Astrocyte of the spinal cord (primary cell): ENCODE measurements around the gene COX7B.

ENCODE experiments used
- DNase-seq: peaks from one replicate; pipeline ENCODE4 v3.0.0; 2011; ENCODE audit warnings: low read depth, low spot score
- H3K4me3 ChIP-seq: 2 replicates; pipeline ENCODE4 v1.5.1; 2011; ENCODE audit warnings: low read depth, mild to moderate bottlenecking, low read length, moderate library complexity
- CTCF ChIP-seq: IDR thresholded peaks from 2 replicates; pipeline ENCODE4 v1.5.1; 2012; ENCODE audit warnings: low read depth, mild to moderate bottlenecking, low read length, inconsistent platforms
- in situ Hi-C: cut with HindIII; loops from 2 replicates; pipeline ENCODE4 v1.10.0; 2017; ENCODE audit warnings: low sequenced_read_pairs

Gene COX7B

DNA sequence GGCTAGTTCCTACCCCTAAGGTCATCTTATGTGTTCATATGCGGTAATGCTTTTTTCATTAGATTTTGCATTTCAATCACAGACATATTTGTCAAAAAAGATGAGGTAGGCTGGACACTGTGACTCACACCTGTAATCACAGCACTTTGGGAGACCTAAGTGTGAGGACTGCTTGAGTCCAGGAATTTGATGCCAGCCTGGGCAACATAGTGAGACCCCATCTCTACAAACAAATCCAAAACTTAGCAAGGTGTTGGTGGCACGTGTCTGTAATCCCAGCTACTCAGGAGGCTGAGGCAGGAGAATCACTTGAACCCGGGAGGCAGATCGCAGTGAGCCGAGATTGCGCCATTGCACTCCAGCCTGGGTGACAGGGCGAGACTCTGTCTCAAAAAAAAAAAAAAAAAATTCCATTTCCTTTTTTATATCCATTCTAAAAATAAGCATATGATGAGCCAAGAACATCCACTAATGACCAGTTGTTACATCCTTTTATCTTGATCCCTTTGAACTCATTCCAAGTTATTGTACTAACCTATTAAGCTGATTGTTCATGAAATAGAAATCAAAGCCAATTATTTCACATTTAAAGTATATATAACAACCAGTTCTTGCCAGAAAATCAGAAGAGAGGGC lies 46.8 kb downstream of the COX7B start:
- no peak for DNase-seq
- H3K4me3 ChIP-seq = no peak overlapping the region
- TF ChIP-seq CTCF = no peak
- in situ Hi-C loops = no loop called here

DNA sequence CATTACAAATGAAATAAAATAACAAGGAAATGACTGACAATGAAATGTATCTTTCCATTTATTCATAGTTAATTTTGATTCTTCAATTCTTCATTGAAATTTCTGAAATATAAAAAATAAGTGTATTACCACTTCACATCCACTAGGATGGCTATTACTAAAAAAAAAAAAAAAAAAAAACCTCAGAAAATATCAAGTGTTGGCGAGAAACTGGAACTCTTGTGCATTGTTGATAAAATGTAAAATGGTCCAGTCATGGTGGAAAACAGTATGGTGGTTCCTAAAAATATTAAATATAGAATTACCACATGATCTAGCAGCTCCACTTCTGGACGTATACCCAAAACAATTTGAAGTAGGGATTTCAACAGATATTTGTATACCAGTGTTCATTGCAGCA lies 47.3 kb downstream of the COX7B start:
- no peak for DNase-seq
- in situ Hi-C loops = no loop called here
- no peak for TF ChIP-seq CTCF
- no peak overlapping the region for H3K4me3 ChIP-seq

GRCh38 chrX:77949840-77950239 lies 50.6 kb downstream of the COX7B start:
- in situ Hi-C loops = no loop called here
- TF ChIP-seq CTCF = no peak
- no peak for DNase-seq
- no peak overlapping the region for H3K4me3 ChIP-seq

- in situ Hi-C loops = no loop called here
Measured at GRCh38 chrX:77952173-77952572, 52.9 kb downstream of the COX7B start.

DNA sequence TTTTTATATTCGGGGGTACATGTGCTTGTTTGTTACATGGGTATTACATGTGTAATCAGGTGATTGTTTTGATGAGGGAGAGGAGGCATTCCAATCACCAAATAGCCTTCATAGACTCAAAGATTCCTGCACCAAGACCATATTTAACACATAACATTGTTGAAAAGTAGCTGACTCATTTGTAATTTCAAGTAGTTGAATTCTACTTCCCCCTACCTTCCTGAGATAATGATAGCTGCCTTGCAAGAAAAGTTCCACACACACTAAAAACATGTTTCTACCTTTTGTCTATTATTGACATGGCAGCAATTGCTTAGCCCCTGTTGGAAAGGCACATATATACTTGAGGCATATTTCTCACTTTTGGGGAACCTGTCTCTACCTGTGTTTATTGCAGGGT lies 54.0 kb downstream of the COX7B start:
- no peak for TF ChIP-seq CTCF
- no peak overlapping the region for H3K4me3 ChIP-seq
- no peak for DNase-seq
- in situ Hi-C loops = no loop called here

More at GRCh38 chrX:77952173-77952572, 52.9 kb downstream of the COX7B start:
- no peak for TF ChIP-seq CTCF
- DNase-seq = no peak
- H3K4me3 ChIP-seq = no peak overlapping the region

DNA sequence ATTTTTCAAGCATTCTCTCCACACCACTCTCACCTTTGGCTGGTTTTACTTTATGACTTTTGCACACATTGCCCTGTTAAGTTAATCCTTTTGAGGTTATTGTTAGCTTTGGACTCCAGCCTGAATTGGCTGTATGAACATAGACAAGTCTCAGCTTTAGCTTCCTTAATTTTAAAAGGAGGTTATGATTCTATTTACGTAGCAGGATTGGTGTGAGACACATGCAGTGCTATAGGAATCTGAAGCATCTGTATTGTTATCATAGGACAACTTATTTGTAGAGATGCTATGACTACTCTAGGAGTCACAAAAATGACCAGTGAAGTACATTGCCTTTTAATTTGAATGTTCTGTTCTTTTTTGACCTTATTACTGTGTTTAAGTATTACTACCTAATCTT lies 54.4 kb downstream of the COX7B start:
- peak; percentile 31 for DNase-seq
- TF ChIP-seq CTCF = no peak
- H3K4me3 ChIP-seq = no peak overlapping the region
- in situ Hi-C loops = no loop called here
